K562 (cell line): ENCODE measurements around the gene NAV2.

Source experiments
- MED1 ChIP-seq: sonication (generic); formaldehyde crosslinking; IDR thresholded peaks from 2 replicates; pipeline ENCODE4 v1.8.1; 2023; ENCODE audit warnings: missing genetic modification reagents, borderline replicate concordance
- POLR2AphosphoS5 ChIP-seq: IDR thresholded peaks from 2 replicates; pipeline ENCODE4 v1.6.1; 2011; ENCODE audit warnings: mild to moderate bottlenecking, low read depth, low read length, moderate library complexity; ENCODE audit not compliant: control insufficient read depth, insufficient read depth
- TF ChIP-seq, protein P1 (sequence below), 3 experiments: IDR thresholded peaks in 2 of 3; conservative IDR thresholded peaks in 1 of 3; 2 replicates each; pipeline ENCODE4 v1.5.1; 2011 to 2012; ENCODE audit warnings: low read length in 3 of 3, mild to moderate bottlenecking in 3 of 3, control low read depth in 2 of 3, improper control_type of control experiment in 1 of 3, inconsistent platforms in 1 of 3, low read depth in 1 of 3, mixed read lengths in 1 of 3, moderate library complexity in 1 of 3; ENCODE audit not compliant: insufficient read depth in 2 of 3

DNA sequence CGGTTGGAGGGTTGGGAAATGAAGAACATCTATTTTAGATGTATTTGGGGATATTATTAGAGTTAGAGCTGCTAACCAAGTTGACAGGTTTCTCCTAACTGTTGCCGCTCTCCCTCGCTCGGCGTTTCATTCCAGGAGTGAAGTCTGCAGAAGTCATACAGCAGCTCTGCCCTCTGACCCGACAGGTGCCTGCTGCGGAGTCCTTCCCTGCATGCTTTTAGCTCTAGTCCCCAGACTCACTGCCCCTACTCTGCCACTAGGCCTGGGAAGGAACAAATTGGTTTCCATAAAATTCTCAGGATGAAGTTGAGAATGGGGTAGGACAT lies 322.7 kb downstream of the NAV2 start:
- TF ChIP-seq, protein P1, sequence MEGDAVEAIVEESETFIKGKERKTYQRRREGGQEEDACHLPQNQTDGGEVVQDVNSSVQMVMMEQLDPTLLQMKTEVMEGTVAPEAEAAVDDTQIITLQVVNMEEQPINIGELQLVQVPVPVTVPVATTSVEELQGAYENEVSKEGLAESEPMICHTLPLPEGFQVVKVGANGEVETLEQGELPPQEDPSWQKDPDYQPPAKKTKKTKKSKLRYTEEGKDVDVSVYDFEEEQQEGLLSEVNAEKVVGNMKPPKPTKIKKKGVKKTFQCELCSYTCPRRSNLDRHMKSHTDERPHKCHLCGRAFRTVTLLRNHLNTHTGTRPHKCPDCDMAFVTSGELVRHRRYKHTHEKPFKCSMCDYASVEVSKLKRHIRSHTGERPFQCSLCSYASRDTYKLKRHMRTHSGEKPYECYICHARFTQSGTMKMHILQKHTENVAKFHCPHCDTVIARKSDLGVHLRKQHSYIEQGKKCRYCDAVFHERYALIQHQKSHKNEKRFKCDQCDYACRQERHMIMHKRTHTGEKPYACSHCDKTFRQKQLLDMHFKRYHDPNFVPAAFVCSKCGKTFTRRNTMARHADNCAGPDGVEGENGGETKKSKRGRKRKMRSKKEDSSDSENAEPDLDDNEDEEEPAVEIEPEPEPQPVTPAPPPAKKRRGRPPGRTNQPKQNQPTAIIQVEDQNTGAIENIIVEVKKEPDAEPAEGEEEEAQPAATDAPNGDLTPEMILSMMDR (IDR thresholded peaks at IDR 0.05 in 2 of 3, conservative IDR thresholded peaks at IDR 0.05 in 1 of 3; ENCODE audit: insufficient read depth in 2 of 3, low read depth in 1 of 3, low read length in 3 of 3) = no peak
- no peak for TF ChIP-seq MED1
- no peak for TF ChIP-seq POLR2AphosphoS5
